GM10248 (cell line): ENCODE measurements around the gene SIT1.
"Not testable (repeated sequence)": the region's sequence is repeated elsewhere in the genome, so short reads cannot be mapped to it uniquely, and the experiment has no call there.

ENCODE experiments used
- CTCF ChIA-PET: fragments of 300-600 bp; sonication (Branson Sonifier 250); formaldehyde crosslinking; extraction: SDS; loops from one replicate; lab custom pipeline; 2021; ENCODE audit warnings: antibody characterized with exemption; lab: Yijun Ruan, JAX
- POLR2A ChIA-PET: fragments of 350-650 bp; sonication (Branson Sonifier 250); formaldehyde crosslinking; extraction: SDS; loops from one replicate; lab custom pipeline; 2020; ENCODE audit warnings: antibody characterized with exemption; lab: Yijun Ruan, JAX
- DNase-seq: peaks from one replicate; pipeline ENCODE4 v3.0.0; 2012; ENCODE audit errors: extremely low spot score
- CTCF ChIP-seq: IDR thresholded peaks from 2 replicates; pipeline ENCODE4 v1.5.1; 2012; ENCODE audit warnings: mild to moderate bottlenecking, low read depth; ENCODE audit errors: extremely low read depth, missing control alignments, control extremely low read depth

Gene SIT1

GRCh38 chr9:35617548-35617947 is 33.2 kb downstream of the SIT1 start:
- POLR2A ChIA-PET: interaction anchor here (1.3 kb wide), 1 partner anchor 10 kb away, joined by 3 read pairs; no protein-coding TSS in a partner anchor
- DNase-seq: no peak
- CTCF ChIA-PET: interaction anchor here (0.8 to 11.5 kb wide), 9 partner anchors 9 to 79 kb away, joined by 3 to 97 read pairs (median 5); partner anchors contain the start of genes SIT1 and TESK1
- TF ChIP-seq CTCF: no peak

DNA sequence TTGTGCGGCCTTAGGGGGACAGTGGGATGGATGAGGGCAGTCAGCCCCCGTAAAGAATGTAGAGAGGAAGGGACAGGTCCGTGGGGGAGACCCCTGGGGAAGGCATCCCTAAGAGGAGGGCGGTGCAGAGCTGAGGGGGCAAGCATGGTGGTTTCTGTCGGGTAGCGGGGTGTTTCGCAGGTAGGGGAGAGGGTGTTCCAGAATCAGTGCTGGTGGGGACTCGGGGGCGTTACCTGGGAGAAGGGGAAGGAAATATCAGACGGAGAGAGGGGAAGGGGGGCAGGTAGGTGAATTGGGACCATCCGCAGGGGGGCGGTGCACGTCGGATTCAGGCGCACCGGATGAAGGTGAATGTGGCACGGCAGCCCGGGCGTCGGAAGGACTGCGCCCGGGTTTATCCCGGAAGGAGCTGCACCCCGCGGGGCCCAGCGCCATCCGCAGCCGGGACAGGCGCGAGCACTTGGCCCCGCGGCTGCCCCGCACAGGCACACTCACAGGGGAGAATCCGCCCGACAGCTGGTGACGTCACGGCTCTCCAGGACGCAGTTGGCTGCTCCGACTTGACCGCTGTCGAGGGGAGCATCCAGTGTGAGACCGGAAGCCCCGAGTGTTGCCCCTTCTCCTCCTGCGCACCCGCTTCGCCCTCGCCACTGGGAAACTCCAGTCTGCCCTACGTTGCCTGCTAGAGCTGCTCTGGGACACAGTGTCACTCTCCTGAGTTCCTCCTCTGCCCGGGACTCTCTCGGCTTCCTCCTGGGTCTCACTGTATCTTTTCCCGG is 33.9 kb downstream of the SIT1 start:
- ChIA-PET POLR2A (interaction anchor here (0.7 to 1.3 kb wide), 3 partner anchors 9 to 92 kb away, joined by 3 to 11 read pairs (median 3); no protein-coding TSS in a partner anchor), CTCF (interaction anchor here (0.6 to 11.5 kb wide), 10 partner anchors 9 to 500 kb away, joined by 3 to 97 read pairs (median 4); partner anchors contain the start of genes SIT1 and TESK1)
- DNase-seq: peak; percentile 83
- TF ChIP-seq CTCF: peak; percentile 36

DNA sequence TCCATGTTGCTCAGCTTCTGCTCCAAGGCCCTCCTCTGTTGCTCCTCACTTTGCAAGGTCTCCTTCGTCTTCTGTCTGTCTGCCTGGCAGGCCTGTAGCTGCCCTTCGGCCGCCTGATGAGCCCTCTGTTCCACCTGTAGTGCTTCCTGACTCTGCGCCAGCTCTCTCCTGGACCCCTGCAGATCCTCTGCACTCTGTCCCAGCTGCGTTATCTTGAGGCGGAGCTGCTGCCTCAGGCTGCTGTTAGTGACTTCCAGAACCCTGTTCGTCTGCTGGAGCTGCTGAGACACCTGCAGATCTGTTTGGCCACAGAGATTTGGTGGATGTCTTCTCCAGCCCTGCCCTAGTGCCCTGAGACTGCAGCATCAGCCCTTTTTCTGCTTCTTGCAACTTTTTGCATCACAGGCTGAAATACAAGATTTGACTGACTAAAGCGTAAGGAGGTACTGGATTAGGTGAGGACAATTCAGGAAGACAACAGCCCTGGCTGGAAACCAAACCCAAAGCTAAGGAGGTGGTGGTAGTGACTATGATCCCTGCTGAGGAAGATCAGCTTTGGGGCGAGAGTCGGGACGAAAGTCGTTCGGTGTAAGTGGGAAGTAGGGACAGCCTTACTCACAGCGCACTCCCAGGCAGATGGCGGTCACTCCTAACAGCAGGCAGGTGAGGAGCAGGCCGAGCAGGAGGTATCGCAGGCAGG is 34.6 kb downstream of the SIT1 start:
- CTCF ChIA-PET: interaction anchor here (1.1 to 11.5 kb wide), 8 partner anchors 11 to 54 kb away, joined by 3 to 97 read pairs (median 7); partner anchors contain the start of genes SIT1 and TESK1
- no peak for TF ChIP-seq CTCF
- DNase-seq: no peak
- POLR2A ChIA-PET: interaction anchor here (0.7 to 1.3 kb wide), 3 partner anchors 8 to 92 kb away, joined by 3 to 11 read pairs (median 3); no protein-coding TSS in a partner anchor

DNA sequence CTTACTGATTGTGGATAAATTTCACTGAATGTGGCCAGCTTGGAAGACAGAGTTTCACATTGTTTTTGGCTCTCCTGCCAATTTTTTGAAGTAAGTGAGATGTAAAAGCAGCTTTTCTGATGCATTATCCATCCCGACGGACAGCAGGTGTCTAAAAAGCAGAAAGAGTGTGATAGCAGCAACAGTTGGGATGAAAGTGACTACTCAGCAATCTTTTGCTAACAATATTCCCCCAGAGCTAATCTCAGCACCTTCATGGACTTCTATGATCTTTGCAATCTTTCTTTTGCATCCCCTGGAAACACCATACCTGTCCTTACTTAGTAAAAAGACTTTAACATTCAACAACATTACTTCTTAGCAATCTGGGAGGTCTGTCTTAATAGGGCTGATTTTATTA is 37.9 kb downstream of the SIT1 start:
- ChIA-PET CTCF (interaction anchor here (0.6 to 11.5 kb wide), 11 partner anchors 8 to 713 kb away, joined by 3 to 97 read pairs (median 6); partner anchors contain the start of genes CCDC107, RMRP, SIT1 and TESK1), POLR2A (no interaction called here)
- no peak for DNase-seq
- no peak for TF ChIP-seq CTCF

GRCh38 chr9:35612066-35612465 is 38.7 kb downstream of the SIT1 start:
- CTCF ChIA-PET: interaction anchor here (0.7 to 11.5 kb wide), 16 partner anchors 8 to 627 kb away, joined by 3 to 97 read pairs (median 4); partner anchors contain the start of genes PIGO and SIT1
- DNase-seq, POLR2A ChIA-PET: not testable (repeated sequence)

GRCh38 chr9:35611230-35611797 is 39.4 kb downstream of the SIT1 start:
- POLR2A ChIA-PET: interaction anchor here (0.6 kb wide), 1 partner anchor 38 kb away, joined by 3 read pairs; no protein-coding TSS in a partner anchor
- CTCF ChIA-PET: interaction anchor here (0.6 to 11.5 kb wide), 25 partner anchors 8 to 626 kb away, joined by 3 to 97 read pairs (median 5); partner anchors contain the start of genes CCDC107, PIGO, RMRP and SIT1
- TF ChIP-seq CTCF: peak; percentile 70
- peak; percentile 46 for DNase-seq
